GM12873 (cell line): ENCODE results near the gene BRAP.
A peak's percentile ranks its signal among the peaks of the same experiment; 100 is the strongest.

Source experiments
- CTCF ChIP-seq: IDR thresholded peaks from 2 replicates; pipeline ENCODE4 v1.5.1; 2012; ENCODE audit warnings: low read depth, mild to moderate bottlenecking, moderate library complexity, low read length, control low read depth; ENCODE audit not compliant: insufficient read depth; ENCODE audit errors: missing control alignments

BRAP gene

GRCh38 chr12:111706145-111706544 is 20.4 kb upstream of the BRAP start:
- TF ChIP-seq CTCF = no peak

GRCh38 chr12:111705672-111706071 is 19.9 kb upstream of the BRAP start:
- no peak for TF ChIP-seq CTCF

- TF ChIP-seq CTCF = no peak
Observed at GRCh38 chr12:111699962-111700361, 14.2 kb upstream of the BRAP start.

GRCh38 chr12:111693818-111694217 is 8.1 kb upstream of the BRAP start:
- TF ChIP-seq CTCF = no peak

- peak; percentile 47 for TF ChIP-seq CTCF
Observed at GRCh38 chr12:111692575-111693210, 6.9 kb upstream of the BRAP start.

GRCh38 chr12:111691262-111691661 is 5.5 kb upstream of the BRAP start:
- no peak for TF ChIP-seq CTCF

GRCh38 chr12:111687952-111688351 is 2.2 kb upstream of the BRAP start:
- TF ChIP-seq CTCF = no peak
